Astrocyte (in vitro differentiated cells and primary cell): ENCODE measurements around the gene PPP2R2B. TPM values are rescaled to one million over a fixed set of nuclear protein-coding genes. Genes with fewer than 3 reads are reported as not detected.

Experiments used
- DNase-seq: peaks from one replicate; pipeline ENCODE4 v3.0.0-alpha.2; 2010; ENCODE audit warnings: low read depth
- FAIRE-seq: peaks from 2 replicates; lab custom pipeline; 2011; peaks lifted over from hg19 to GRCh38; lab: Jason Lieb, UNC
- H2AFZ ChIP-seq: 2 replicates; pipeline ENCODE4 v1.6.0; 2012; ENCODE audit warnings: low read depth, low read length, inconsistent platforms
- H3K27ac ChIP-seq: 2 replicates; pipeline ENCODE4 v1.5.1; 2011; ENCODE audit warnings: low read depth, low read length, inconsistent platforms
- H3K27me3 ChIP-seq: 2 replicates; pipeline ENCODE4 v1.6.0; 2011; ENCODE audit warnings: low read length, inconsistent platforms; ENCODE audit not compliant: insufficient read depth
- H3K36me3 ChIP-seq: 2 replicates; pipeline ENCODE4 v1.5.1; 2011; ENCODE audit warnings: low read length, inconsistent platforms; ENCODE audit not compliant: insufficient read depth
- H3K4me1 ChIP-seq: 2 replicates; pipeline ENCODE4 v1.5.1; 2011; ENCODE audit warnings: low read length, inconsistent platforms; ENCODE audit not compliant: insufficient read depth
- H3K4me2 ChIP-seq: 2 replicates; pipeline ENCODE4 v1.6.0; 2012; ENCODE audit warnings: low read length, inconsistent platforms
- H3K4me3 ChIP-seq: 2 replicates; pipeline ENCODE4 v1.5.1; 2011; ENCODE audit warnings: low read depth, mild to moderate bottlenecking, low read length, inconsistent platforms; ENCODE audit not compliant: insufficient read depth
- H3K79me2 ChIP-seq: 2 replicates; pipeline ENCODE4 v1.6.0; 2012; ENCODE audit warnings: mild to moderate bottlenecking, low read length, inconsistent platforms; ENCODE audit not compliant: insufficient read depth
- H3K9ac ChIP-seq: 2 replicates; pipeline ENCODE4 v1.6.0; 2012; ENCODE audit warnings: mild to moderate bottlenecking, low read length, inconsistent platforms
- H3K9me3 ChIP-seq: 2 replicates; pipeline ENCODE4 v1.5.1; 2012; ENCODE audit warnings: low read depth, mild to moderate bottlenecking, low read length, inconsistent platforms; ENCODE audit not compliant: insufficient read depth
- H4K20me1 ChIP-seq: 2 replicates; pipeline ENCODE4 v1.6.0; 2012; ENCODE audit warnings: low read length, inconsistent platforms; ENCODE audit not compliant: insufficient read depth
- H3K27ac Mint-ChIP-seq: one replicate; pipeline ENCODE4 v1.8.0; 2021; ENCODE audit warnings: mild to moderate bottlenecking, mixed read lengths; ENCODE audit not compliant: unreplicated experiment
- H3K27me3 Mint-ChIP-seq: one replicate; pipeline ENCODE4 v1.8.0; 2021; ENCODE audit warnings: low read depth, mixed read lengths; ENCODE audit not compliant: unreplicated experiment
- H3K36me3 Mint-ChIP-seq: one replicate; pipeline ENCODE4 v1.8.0; 2021; ENCODE audit warnings: low read depth, mixed read lengths; ENCODE audit not compliant: unreplicated experiment
- H3K4me1 Mint-ChIP-seq: one replicate; pipeline ENCODE4 v1.8.0; 2021; ENCODE audit warnings: low read depth, mixed read lengths; ENCODE audit not compliant: unreplicated experiment
- H3K4me3 Mint-ChIP-seq: one replicate; pipeline ENCODE4 v1.8.0; 2021; ENCODE audit warnings: mild to moderate bottlenecking, moderate library complexity, mixed read lengths; ENCODE audit not compliant: unreplicated experiment
- H3K9me3 Mint-ChIP-seq: one replicate; pipeline ENCODE4 v1.8.0; 2021; ENCODE audit warnings: mild to moderate bottlenecking, mixed read lengths; ENCODE audit not compliant: unreplicated experiment
- EZH2 ChIP-seq: IDR thresholded peaks from 2 replicates; pipeline ENCODE4 v1.6.1; 2012; ENCODE audit warnings: mild to moderate bottlenecking, low read length, inconsistent platforms; ENCODE audit not compliant: insufficient read depth
- total RNA-seq: library from RNA; stranded (reverse); gene quantifications from 2 replicates; pipeline ENCODE4 v1.2.1, GENCODE V29; 2021
- TF ChIP-seq, protein P1 (sequence below): IDR thresholded peaks from 2 replicates; pipeline ENCODE4 v1.5.1; 2011; ENCODE audit warnings: low read depth, mild to moderate bottlenecking, inconsistent platforms, low read length, moderate library complexity; ENCODE audit not compliant: insufficient read depth

The PPP2R2B gene
- total RNA-seq, 1 donor from 2014 or later = 5.2 TPM

DNA sequence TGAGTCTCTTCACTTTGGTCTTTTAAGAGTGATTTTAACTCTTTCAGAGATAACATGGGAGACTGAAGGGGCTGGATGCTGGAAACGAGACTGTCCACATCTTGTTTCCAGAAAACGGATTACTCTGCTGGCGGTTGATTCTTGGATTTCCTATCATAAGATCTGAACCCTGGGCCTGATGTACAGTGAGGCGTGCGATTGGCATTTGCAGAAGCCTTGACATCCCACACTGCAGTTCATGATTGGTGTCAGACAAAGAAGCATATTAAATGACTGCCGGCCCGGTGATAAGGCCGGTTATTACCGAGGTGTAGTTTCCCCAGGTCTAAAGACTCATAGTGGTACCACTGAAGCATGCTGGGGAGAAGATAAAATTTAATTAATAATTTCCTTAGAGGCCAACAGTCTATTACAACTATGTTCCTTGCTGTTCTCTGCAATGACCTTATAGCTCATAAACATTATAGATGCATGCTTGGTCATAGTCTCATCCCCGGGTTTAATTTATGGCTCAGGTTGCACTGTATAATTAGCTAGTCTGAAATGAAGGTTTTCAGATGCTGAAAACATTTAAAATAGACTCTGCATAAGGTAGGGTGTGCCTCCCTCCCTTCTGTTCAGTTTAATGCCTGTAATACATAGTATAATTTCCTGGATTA is 99.2 kb downstream of the PPP2R2B start:
- DNase-seq = no peak
- Histone ChIP-seq H3K79me2 (no peaks in the 10 kb centered on the region), H3K9ac (no peak overlapping the region), H3K36me3 (no peaks in the 10 kb centered on the region), H3K9me3 (no peaks in the 10 kb centered on the region), H4K20me1 (no peaks in the 10 kb centered on the region), H3K4me2 (no peak overlapping the region), H3K4me3 (no peak overlapping the region), H2AFZ (no peak overlapping the region), H3K27me3 (no peaks in the 10 kb centered on the region), H3K27ac (no peak overlapping the region), H3K4me1 (no peaks in the 10 kb centered on the region)
- Mint-ChIP-seq H3K4me3 (no peak overlapping the region), H3K9me3 (peaks cover 7% of the 10 kb centered on the region), H3K27ac (no peak overlapping the region), H3K36me3 (no peaks in the 10 kb centered on the region), H3K27me3 (no peaks in the 10 kb centered on the region), H3K4me1 (no peaks in the 10 kb centered on the region)
- TF ChIP-seq EZH2 = no peak
- TF ChIP-seq, protein P1, sequence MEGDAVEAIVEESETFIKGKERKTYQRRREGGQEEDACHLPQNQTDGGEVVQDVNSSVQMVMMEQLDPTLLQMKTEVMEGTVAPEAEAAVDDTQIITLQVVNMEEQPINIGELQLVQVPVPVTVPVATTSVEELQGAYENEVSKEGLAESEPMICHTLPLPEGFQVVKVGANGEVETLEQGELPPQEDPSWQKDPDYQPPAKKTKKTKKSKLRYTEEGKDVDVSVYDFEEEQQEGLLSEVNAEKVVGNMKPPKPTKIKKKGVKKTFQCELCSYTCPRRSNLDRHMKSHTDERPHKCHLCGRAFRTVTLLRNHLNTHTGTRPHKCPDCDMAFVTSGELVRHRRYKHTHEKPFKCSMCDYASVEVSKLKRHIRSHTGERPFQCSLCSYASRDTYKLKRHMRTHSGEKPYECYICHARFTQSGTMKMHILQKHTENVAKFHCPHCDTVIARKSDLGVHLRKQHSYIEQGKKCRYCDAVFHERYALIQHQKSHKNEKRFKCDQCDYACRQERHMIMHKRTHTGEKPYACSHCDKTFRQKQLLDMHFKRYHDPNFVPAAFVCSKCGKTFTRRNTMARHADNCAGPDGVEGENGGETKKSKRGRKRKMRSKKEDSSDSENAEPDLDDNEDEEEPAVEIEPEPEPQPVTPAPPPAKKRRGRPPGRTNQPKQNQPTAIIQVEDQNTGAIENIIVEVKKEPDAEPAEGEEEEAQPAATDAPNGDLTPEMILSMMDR = no peak
- FAIRE-seq = no peak

DNA sequence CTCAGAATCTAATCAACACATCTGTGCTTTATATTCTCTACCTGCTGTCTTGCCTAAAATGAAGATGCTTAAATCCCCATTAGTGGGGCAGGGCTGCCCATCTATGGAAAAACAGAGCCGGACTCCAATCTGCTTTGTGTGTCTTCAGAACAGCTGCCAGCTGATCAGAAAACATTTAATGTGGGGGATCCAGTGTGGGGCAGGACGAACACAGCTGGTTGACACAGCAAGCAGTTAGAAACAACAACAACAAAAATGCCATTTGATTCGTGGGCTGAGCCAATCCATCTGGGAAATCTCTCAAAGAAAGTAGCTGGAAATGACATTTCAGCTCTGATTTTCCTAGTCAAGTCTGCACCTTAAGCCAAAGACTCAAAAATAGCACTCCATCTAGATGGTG is 99.8 kb downstream of the PPP2R2B start:
- Histone ChIP-seq H3K79me2 (no peaks in the 10 kb centered on the region), H4K20me1 (no peaks in the 10 kb centered on the region), H3K27ac (no peak overlapping the region), H3K36me3 (no peaks in the 10 kb centered on the region), H3K4me3 (no peak overlapping the region), H3K27me3 (no peaks in the 10 kb centered on the region), H3K9ac (no peak overlapping the region), H3K9me3 (no peaks in the 10 kb centered on the region), H3K4me2 (no peak overlapping the region), H2AFZ (no peak overlapping the region), H3K4me1 (no peaks in the 10 kb centered on the region)
- Mint-ChIP-seq H3K36me3 (no peaks in the 10 kb centered on the region), H3K4me1 (no peaks in the 10 kb centered on the region), H3K9me3 (peaks cover 7% of the 10 kb centered on the region), H3K27ac (no peak overlapping the region), H3K27me3 (no peaks in the 10 kb centered on the region), H3K4me3 (no peak overlapping the region)
- DNase-seq (no peak), FAIRE-seq (no peak)
- no peak for TF ChIP-seq EZH2
- TF ChIP-seq, protein P1 = no peak

GRCh38 chr5:146778261-146778660 is 100.3 kb downstream of the PPP2R2B start:
- TF ChIP-seq, protein P1 = no peak
- no peak for TF ChIP-seq EZH2
- no peak overlapping the region for H3K9ac ChIP-seq
- no peaks in the 10 kb centered on the region for H3K79me2 ChIP-seq
- Mint-ChIP-seq H3K27ac (no peak overlapping the region), H3K4me1 (no peaks in the 10 kb centered on the region), H3K36me3 (no peaks in the 10 kb centered on the region), H3K9me3 (peaks cover 7% of the 10 kb centered on the region), H3K27me3 (no peaks in the 10 kb centered on the region), H3K4me3 (no peak overlapping the region)
- no peak overlapping the region for H3K4me2 ChIP-seq
- H4K20me1 ChIP-seq = no peaks in the 10 kb centered on the region
- H2AFZ ChIP-seq = no peak overlapping the region
- no peaks in the 10 kb centered on the region for H3K4me1 ChIP-seq
- H3K4me3 ChIP-seq = no peak overlapping the region
- H3K27me3 ChIP-seq = no peaks in the 10 kb centered on the region
- FAIRE-seq = no peak
- H3K9me3 ChIP-seq = no peaks in the 10 kb centered on the region
- H3K27ac ChIP-seq = no peak overlapping the region
- DNase-seq = no peak
- no peaks in the 10 kb centered on the region for H3K36me3 ChIP-seq
